ENCODE measurements around the gene TMIGD2.
"Not testable (repeated sequence)": the region's sequence is repeated elsewhere in the genome, so short reads cannot be mapped to it uniquely, and the experiment has no call there.

TMIGD2 gene

GRCh38 chr19:4302243-4302640 is at the start of gene TMIGD2:
TSS of gene TMIGD2 (minus strand) at chr19:4302389. CDS start at chr19:4302385, 4 bp downstream.
- no peak for DNase-seq (ENCODE audit: low read depth)

DNA sequence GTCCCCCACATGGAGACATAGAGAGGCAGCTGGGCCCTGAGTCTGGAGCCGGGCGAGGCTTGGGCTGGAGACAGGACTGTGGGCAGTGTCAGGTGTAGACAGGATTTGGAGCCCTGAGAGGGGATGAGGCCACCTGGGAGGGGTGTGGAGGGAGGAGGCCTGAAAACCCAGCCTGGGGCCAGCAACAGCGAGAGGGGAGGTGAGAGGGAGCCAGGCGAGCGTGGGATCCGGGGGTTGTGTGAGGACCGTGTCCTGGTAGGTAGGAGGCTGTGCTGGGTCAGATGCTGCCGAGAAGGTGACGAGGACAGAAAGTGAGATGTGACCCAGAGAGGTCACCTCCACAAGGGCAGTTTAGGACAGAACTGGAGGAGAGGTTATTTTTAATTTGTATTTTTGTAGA is 48.5 kb upstream of the TMIGD2 start:
- no peak for DNase-seq (ENCODE audit: low read depth)

DNA sequence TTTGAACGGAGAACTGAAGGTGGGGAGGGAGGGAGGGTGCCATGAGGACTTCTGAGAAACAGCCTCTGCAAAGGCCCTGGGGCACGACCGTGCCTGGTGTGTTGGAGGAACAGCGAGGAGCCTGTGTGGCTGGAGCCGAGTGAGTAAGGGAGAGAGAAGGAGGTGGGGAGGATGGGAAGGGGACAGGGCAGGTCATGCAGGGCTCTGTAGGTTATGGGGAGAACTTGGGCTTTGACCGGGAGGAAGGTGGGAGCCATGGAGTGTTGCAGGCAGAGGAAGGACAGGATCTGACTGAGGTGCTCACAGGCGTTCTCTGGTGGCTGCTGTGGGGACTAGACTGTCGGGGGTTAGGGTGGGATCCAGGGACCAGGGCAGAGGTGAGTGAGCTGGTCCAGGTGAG is 47.9 kb upstream of the TMIGD2 start:
- DNase-seq (ENCODE audit: low read depth), result no peak

GRCh38 chr19:4349225-4349624 is 47.0 kb upstream of the TMIGD2 start:
- DNase-seq (ENCODE audit: low read depth), result not testable (repeated sequence)

GRCh38 chr19:4347521-4347920 is 45.3 kb upstream of the TMIGD2 start:
- no peak for DNase-seq (ENCODE audit: low read depth)

DNA sequence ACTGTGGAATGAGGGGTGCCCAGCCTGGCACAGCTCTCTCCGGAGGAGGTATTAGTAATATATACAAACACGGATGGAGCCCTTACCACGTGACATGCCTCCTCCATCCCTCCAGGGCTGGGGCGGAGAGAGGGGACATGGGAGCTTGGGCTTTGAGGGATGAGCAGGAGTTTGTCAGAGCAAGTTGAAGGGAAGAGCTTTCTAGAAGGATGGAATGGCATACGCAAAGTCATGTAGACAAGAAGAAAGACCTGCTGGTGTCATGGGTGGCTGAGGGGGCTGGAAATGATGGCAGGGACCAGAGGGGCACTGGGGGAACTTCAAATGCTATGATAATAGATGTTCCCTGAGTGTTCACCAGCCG is 43.8 kb upstream of the TMIGD2 start:
- no peak for DNase-seq (ENCODE audit: low read depth)

GRCh38 chr19:4345342-4346019 is 43.3 kb upstream of the TMIGD2 start:
- no peak for DNase-seq (ENCODE audit: low read depth)

DNA sequence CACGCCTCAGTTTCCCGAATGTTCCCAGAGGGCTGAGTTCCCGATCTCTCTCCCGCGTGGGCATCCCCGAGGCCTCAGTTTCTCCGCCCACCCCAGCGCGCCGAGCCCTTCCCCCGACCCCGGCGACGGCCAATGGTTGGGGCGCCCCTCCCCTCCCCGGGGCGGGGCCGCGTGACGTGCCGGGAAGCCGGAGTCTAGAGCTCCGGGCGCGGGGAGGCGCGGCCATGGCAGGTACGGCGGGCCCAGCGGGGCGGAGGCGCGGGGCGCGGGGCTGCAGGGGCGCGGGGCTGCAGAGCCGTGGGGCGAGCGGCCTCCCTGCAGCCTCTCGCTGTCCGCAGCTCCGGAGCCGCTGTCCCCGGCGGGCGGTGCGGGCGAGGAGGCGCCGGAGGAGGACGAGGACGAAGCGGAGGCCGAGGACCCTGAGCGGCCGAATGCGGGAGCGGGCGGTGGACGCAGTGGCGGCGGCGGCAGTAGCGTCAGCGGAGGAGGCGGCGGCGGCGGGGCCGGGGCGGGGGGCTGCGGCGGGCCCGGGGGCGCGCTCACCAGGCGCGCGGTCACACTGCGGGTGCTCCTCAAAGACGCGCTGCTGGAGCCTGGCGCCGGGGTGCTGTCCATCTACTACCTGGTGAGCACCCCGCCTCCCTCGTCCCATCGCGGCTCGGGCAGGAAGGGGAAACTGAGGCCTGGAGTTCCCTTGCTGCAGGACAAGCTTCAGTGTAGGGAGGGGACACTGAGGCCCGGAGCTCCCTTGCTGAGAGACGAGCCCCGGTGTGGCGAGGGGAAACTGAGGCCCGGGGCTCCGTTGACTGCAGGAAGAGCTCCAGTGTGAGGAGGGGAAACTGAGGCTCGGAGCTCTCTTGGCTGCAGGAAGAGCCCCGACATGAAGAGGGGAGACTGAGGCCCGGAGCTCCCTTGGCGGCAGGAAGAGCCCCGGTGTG is 41.5 kb upstream of the TMIGD2 start, which contains the start of gene MPND:
TSS of gene MPND (plus strand) at position 193 of the 938 bp plus-strand sequence. CDS start at position 225, 32 bp downstream.
- DNase-seq (ENCODE audit: low read depth), result peak; percentile 75

DNA sequence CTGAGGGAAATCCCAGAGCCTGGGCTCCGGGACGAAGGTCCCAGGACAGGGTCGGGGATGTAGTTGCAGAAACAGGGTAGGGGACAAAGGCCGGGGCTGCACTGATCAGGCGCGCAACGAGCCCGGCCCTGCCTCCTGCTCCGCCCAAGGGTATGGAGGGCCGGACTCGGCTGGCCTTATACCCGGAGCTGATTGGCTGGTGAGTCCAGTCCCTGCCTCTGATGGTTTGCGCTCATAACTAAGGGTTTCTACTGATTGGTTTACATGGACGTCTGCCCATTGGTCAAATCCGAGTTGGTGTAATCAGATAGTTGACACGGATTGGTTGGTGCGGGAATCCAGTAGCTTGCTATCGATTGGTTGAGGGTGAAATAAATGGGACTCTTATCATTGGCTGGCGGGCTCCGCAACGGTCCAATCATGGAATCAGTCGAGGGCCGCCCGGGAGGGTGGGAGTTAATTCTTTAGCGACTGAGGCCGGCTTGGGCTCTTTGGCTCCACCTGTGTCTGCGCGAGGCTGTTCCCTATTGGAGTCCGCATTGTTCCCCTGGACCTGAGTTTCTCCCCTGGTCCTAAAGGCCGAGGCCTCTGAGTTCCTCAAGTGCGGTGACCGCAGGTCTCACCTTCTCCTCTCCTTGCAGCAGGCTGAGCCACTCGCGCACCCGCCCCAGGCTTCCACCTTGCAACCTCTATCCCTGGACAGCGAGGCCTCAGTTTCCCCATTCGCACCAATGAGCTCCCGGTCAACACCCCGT is 40.6 kb upstream of the TMIGD2 start:
- DNase-seq (ENCODE audit: low read depth), result peak; percentile 100

DNA sequence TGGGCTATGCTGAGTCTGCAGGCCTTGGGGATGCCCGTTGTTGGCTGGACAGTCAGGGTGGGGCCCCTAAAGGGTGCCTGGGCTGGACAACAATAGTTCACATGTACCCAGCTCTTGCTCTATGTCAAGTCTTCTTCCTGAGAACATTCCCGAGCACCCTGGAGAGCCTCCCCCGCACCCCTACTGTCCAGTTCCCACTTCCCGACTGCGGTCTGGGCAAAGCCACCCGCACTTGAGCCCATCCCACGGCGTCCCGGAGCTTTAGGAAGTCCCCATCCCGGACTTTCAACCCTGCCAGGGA is 40.1 kb upstream of the TMIGD2 start:
- peak; percentile 30 for DNase-seq (ENCODE audit: low read depth)

GRCh38 chr19:4338441-4339355 is 36.5 kb upstream of the TMIGD2 start, which contains the start of gene STAP2:
TSS of gene STAP2 (minus strand) at chr19:4338827. CDS start at chr19:4338753, 74 bp downstream.
- no peak for DNase-seq (ENCODE audit: low read depth)

DNA sequence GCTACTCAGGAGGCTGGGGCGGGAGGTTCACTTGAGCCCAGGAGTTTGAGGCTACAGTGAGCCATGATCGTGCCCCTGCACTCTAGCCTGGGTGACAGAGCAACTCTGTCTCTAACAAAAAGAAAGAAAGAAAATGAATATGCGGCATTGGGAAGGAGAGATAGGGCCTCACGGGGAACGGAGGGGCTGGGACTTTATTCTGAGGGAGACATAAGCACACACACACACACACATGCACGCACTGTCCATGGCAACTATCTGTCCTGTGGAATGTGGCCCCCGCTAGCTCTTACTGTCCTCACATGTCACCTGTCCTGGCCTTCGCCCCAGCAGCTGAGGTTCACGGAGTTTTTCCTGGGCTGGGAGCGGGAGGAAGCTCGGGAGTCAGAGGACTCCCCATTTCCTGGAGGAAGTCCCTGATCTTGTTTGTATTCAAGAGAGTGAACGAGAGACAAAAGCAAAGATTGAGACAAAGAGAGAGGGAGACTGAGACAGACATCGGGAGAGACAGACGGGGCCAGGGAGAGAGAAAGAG is 35.8 kb upstream of the TMIGD2 start:
- DNase-seq (ENCODE audit: low read depth), result no peak

- no peak for DNase-seq (ENCODE audit: low read depth)
Observed at GRCh38 chr19:4334929-4335570, 32.9 kb upstream of the TMIGD2 start.

DNA sequence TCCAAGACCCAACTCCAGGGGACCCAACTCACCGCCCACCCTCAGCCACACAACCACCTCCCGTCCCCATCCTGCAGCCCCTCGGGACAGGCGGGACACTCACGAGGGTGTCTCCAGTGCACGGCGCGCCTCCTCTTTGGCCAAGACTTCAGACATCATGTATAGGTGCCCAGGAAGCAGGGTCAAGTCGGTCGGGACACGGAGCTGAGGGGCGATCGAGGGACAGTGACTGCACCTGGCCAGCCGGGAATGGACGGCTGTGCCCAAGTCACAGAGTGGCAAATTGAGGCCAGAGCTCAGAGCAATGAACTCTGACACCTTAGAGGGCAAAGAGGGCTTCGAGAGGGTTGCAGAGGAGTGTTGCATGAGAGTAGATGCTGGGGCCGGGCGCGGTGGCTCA is 27.7 kb upstream of the TMIGD2 start:
- no peak for DNase-seq (ENCODE audit: low read depth)

- not testable (repeated sequence) for DNase-seq (ENCODE audit: low read depth)
Observed at GRCh38 chr19:4328991-4329681, 26.9 kb upstream of the TMIGD2 start.

DNA sequence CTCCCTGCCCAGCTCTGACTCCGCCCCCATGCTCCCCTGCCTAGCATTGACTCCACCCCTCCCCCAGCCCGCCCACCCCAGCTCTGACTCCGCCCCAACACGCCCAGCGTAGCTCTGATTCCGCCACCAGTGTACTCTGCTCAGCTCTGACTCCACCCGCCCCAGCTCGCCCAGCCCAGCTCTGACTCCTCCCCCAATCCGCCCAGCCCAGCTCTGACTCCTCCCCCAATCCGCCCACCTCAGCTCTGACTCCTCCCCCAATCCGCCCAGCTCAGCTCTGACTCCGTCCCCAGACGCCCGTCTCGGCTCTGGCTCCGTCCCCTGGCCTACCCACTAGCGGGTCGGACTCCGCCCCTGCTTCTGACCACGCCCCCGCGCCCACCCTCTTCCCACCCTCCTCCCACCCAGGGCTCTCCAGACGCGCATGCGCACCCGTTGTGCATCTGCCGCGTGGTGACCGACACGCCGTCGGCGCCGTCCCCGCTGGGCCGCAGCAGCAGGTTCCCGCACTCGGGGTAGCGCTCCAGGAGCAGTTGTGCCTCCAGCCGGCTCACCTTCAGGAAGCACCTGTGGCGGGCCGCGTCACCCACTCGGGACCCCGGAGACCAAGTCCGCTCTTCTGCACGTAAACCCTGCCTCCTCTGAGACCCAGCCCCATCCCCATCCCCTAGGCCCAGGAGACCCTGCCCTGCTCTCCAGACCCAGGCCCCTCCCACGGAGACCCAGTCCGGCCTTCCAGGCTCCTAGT is 26.2 kb upstream of the TMIGD2 start:
- DNase-seq (ENCODE audit: low read depth), result peak; percentile 93

- DNase-seq (ENCODE audit: low read depth), result no peak
Observed at GRCh38 chr19:4327877-4328242, 25.7 kb upstream of the TMIGD2 start.

GRCh38 chr19:4327252-4327876 is 25.2 kb upstream of the TMIGD2 start:
- no peak for DNase-seq (ENCODE audit: low read depth)

- DNase-seq (ENCODE audit: low read depth), result no peak
Observed at GRCh38 chr19:4326837-4327251, 24.7 kb upstream of the TMIGD2 start.
